Measurements from ENCODE around the gene AGAP1.

DNA sequence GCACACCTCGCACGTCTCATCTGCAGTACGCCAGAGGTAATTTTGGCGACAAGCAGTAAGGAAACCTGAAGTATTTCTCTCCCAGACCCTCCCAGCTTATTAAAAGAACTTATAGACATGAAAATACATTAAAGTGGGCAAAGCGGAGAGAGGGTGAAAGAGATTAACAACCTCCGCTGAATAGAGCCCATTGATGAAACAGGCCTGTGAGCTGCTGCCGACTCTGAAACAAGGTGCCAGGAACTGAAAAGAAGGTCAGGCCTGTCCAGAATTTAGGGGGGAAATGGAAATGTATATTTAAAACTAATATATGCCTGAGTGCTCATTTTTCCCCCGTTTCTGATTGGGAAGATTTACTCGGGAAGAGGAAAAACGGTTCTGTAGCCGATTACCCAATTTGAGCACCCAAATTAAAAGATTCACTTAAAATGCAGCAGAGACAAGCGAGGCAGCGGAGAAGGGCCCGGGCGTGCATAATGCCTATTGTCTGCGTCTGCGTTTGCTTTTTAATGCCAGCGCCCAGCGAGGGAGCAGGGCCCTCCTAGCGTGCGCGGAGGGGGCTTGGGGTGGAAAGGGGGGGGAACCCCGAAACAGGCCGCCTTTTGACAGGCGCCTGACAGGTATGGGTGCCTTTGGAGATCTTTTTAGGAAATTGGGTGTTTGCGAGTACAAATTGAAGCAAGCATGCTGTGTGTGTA lies 358.1 kb downstream of the AGAP1 start:
- TF ChIP-seq EZH2phosphoT487 (IDR thresholded peaks at IDR 0.05; ENCODE audit: borderline replicate concordance, low read length), result no peak
- no peak for TF ChIP-seq CTCF (IDR thresholded peaks at IDR 0.05; ENCODE audit: low read depth, low read length, poor library complexity, severe bottlenecking)

All from DOHH2 (cell line).